Ramos (cell line): Measurements from ENCODE around the gene SLC44A3.
"Not testable (repeated sequence)": the region's sequence is repeated elsewhere in the genome, so short reads cannot be mapped to it uniquely, and the experiment has no call there.

Experiments used
- in situ Hi-C: fragments of 300-500 bp; cut with MboI; formaldehyde crosslinking; loops from one replicate; pipeline ENCODE4 v1.14.3; 2022; ENCODE audit warnings: low sequenced_read_pairs; ENCODE audit not compliant: unreplicated experiment

SLC44A3 gene

DNA sequence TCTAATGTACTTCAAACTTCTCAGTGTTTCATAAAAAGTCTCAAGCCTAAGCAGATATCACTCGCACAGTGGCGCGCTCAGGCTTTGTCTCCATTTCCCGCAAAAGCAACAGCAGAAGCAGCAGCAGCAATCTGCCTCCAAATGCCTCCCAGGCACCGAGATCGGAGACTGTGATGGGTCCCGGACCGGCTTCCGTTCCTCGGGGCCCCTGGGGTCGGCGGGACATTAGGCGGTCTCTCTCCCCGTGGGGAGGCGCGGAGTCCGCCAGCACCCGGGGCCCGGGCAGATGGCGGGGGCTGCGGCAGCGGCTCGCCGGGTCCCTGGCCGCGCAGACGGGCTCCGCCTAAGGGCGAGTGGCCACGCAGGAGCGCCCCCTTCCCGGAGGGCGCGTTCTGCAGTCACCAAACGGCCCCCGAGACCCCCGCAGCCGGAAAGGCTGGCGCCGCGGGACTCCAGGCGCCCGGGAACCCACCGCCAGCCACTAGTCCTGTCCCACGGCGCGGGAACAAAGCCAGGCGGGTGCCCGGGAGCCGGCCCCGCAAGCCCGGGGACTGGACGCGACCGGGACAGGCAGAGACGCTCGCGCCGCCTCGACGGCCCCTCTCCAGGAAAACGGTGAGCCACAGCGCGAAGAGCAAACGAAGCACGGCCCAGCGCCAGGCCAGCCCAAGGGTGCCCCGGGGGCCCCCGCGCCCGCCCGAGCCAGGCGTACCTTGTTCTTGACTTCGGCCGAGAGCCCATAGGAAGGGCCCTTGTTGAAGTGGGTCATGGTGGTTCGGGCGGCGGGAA lies 106.2 kb downstream of the SLC44A3 start:
- in situ Hi-C loops, result no loop called here

DNA sequence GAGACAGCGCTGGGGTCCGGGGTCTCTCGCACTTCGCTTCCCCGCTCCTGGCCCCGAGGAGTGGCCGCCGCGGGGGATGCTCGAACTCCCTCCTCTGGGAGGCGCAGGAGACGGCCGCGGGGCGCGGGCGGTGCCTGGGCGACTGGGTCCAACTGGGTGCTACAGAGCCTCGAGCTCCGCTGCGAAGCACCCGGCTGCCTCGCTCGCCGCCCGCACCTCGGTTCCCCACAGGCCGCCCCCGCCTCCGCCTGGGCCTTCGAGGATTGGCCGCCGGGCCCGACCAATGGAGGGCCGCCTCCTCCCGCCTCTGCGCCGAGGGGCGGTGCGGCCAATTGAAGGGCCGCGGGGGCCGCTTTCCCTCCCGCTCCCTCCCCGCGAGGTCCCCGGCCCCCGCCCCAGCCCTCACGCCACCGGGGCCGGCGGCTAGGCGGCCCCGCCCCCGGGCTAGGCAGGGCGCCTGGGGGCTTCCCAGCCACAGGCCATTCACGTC lies 106.8 kb downstream of the SLC44A3 start, which contains the start of gene CNN3:
TSS of gene CNN3 (minus strand) at position 196 of the 490 bp plus-strand sequence. CDS start 216 bp downstream, outside the sequence.
- in situ Hi-C loops, result no loop called here

DNA sequence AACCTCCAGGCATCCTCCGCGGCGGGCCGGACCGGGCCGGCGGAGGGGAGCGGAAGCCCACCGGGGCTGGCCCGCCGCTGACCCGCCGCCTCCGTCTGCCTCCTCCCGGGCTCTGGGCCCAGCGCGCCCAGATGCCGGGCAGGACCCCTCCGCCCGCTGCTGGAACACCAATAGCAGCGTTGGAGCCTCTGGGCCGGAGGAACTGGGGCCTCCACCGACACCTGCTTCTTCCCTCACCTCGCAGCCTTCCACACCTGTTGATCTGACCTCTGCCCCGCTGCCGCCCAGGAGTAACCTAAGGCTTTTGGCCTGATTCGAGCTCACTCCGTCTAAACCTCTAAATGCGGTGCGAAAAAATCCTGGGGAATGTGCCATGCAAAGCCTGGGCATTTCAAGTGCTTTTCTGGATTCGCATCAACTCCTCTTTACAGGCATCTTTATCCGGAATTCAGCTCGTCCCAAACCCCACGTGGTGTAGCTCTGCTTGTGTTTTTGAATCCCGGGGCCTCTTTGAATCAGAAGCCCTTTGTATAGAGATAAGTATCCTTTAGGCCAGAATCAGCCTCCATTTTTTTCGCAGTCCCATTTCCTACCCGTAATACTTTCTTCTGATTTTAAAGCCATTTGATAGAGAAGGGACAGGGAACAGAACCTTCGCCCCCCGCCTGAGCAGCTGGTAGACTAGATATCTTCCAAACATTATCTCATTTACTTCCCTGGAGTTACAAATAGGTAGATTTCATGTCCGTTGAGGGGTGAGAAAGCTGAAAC lies 107.4 kb downstream of the SLC44A3 start:
- in situ Hi-C loops, result no loop called here

DNA sequence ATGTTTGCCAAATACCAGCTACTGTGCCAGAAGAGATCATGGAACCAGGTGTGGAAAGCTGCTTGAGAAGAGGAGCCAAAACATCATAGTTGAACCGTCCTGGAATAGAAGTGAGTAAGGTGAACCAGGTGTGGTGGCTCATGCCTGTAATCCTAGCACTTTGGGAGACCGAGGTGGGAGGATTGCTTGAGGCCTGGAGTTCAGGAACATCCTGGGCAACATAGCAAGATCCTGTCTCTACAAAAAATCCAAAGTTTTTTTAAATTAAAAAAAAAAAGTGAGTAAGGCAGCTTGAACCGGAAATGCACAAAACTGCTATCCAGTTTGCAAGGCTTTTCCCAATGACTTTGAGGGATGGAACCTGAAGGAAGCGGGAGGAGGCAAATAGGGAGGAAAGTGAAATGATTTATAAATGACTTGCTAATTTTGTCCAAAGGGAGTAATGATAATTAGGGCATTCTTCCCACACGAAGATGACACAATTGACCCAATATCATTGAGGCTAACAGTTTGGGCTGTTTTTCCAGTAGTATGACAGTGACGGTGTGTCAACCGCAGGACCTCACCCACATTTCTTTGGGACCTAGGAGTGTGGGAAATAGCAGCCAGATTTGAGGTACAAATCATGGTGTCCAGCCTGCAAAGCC lies 108.3 kb downstream of the SLC44A3 start:
- in situ Hi-C loops, result no loop called here

DNA sequence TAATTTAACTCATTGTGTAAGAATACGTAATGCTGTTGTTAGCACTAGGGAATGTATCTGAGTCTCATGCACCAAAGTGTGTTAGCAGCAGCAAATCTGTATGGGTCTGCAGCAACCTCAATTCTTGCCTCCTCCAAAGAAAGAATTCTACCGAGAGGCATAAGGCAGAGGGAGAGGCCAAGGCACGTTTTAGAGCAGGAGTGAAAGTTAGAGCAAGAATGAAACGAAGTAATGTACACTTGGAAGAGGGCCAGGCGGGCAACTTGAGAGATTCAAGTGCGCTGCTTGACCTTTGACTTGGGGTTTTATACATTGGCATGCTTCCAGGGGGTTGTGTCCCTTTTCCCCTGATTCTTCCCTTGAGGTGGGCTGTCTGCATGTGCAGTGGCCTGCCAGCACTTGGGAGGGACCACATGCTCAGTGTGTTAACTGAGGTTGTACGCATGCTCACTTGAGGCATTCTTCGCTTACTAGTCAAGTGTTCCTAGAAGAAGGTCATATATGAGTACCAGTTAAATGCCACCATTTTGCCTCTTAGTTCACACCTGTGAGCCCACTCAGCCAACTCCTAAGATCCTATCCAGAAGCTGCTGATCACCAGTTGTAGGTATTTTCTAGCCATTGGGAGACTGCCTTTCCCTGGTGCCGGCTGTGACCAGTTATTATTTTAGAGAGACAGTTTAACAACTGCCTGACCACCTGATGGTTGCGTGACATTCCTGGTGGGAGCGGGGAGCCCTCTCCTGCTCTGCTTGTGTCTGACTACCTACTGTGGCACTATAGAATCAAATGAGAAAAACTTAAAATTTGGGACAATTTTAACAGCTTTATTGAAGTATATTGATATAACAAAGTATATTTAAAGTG lies 109.4 kb downstream of the SLC44A3 start:
- in situ Hi-C loops, result no loop called here

DNA sequence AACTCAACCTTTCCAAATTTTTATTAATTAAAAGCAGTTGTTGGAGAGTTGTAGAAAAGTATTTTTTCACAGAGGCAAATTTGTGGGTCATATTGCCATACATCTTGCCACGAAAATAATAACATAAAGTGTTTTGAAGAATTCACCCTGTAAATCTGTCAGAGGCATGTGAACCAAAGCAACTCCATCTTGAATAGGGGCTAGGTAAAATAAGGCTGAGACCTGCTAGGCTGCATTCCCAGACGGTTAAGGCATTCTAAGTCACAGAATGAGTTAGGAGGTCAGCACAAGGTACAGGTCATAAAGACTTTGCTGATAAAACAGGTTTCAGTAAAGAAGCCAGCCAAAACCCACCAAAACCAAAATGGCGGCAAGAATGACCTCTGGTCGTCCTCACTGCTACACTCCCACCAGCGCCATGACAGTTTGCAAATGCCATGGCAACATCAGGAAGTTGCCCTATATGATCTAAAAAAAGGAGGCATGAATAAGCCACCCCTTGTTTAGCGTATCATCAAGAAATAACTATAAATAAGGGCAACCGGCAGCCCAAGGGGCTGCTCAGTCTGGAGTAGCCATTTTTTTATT lies 111.2 kb downstream of the SLC44A3 start:
- in situ Hi-C loops, result no loop called here

DNA sequence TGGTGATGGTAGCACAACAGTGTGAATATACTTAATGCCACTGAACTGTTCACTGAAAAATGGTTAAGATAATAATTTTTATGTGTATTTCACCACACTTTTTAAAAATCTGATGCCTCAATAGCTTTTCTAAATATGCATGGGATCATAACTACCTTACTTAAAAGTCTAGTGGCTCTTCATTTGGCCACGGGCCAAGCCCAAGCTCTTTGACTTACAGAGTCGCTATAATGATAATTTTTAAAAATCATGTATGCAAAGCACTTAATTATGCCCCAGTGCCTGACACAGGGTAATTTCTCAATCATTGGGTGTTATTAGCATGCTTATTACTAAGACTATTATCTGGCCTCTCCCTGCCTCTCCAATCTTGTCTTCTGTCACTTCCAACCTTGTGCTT lies 114.4 kb downstream of the SLC44A3 start:
- in situ Hi-C loops, result no loop called here

DNA sequence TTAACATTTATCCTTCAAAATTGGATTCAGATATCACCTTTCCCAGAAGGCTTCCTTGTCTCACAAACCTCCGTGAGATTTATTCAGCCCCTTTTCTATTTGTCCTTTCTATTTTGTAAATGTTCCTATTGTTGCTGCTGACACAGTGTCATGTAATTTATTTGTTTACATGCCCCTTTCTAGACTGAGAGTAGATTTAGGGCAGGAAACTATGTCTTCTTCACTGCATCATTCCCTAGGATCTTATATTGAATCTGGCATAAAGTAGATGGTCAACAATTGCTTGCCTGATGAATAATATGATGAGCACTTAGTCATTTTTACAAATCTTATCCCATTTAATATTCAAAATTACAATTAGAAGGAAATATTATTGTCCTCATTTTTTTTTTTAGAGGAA lies 114.9 kb downstream of the SLC44A3 start:
- in situ Hi-C loops, result no loop called here

DNA sequence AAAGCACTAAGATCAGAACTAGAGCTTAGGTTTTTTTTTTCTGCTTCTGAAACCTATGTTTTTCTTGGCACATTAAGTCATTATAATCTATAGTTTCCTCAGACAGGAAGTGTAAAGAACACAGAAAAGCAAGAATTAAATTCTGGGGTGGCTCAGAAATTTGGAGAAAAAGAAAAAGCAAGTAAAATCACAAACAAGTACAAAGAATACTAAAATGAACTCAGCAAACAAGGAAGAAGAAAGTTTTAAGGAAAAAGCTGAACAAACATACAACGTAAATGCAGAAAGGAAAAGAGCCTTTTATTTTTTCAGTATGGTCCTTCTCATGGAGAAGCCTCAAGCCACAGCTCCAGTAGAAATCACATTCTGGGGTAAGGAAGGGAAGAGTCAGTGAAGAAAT lies 115.3 kb downstream of the SLC44A3 start:
- in situ Hi-C loops, result no loop called here

DNA sequence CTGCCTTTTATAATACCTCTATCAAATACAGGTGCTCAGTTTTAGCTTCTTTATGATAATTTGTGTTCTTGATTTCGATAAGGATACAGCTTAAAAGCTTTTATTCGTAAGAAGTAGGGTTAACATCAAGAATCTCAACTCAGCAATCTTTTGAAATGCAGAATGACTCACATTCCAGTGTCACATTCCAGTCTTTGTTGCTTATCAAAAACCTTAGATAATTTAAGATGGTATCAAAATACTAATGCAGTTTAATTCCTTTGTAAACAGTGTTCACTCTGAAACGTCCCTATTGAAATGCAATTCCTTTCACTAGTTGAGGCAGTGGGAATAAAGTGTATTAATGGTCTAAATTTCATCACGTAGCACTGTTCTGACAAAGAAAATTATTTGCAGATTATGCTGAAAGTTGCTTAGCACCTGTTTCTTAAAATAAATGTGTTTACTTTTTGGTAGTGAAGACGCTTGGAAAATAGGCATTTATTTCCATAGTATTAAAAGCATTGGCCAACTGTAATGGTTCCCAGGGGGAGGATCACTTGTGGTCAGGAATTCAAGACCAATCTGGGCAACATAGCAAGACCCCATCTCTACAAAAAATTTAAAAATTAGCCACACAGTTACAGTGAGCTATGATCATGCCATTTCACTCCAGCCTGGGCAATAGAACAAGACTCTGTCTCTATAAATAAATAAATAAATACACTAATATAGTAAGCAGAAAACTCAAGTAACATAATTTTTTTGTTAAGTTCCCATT lies 116.9 kb downstream of the SLC44A3 start:
- in situ Hi-C loops, result no loop called here

DNA sequence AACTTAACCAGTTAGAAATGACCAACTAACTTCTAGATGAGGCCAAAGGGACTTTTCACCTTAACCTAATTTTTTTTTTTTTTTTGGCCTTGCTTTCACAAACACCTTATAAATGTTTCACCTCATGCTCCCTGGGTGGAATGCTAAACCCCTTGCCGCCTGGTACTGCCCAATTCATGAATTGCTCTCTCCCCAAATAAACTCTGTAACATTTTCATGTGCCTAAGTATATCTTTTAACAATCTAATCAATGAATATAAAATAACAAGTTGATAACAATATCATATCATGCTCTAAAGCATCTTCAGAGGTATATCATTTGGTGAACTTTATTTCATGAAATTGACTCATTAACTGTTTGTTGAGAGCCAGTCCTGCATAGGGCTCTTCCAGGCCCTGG lies 117.7 kb downstream of the SLC44A3 start:
- in situ Hi-C loops, result no loop called here

DNA sequence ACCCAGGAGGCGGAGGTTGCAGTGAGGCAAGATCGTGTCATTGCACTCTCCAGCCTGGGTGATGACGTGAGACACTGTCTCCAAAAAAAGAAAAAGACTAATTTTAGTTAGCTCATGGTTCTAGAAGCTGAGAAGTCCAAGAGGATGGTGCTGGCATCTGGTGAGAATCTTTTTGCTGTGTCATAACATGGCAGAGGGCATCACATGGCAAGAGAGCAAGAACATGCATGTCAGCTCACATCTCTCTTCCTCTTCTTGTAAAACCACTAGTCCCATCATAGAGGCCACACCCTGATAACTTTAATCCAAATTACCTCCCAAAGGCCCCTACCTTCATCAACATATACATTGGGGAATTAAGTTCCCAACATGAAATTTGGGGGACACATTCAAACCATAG lies 120.6 kb downstream of the SLC44A3 start:
- in situ Hi-C loops, result no loop called here

DNA sequence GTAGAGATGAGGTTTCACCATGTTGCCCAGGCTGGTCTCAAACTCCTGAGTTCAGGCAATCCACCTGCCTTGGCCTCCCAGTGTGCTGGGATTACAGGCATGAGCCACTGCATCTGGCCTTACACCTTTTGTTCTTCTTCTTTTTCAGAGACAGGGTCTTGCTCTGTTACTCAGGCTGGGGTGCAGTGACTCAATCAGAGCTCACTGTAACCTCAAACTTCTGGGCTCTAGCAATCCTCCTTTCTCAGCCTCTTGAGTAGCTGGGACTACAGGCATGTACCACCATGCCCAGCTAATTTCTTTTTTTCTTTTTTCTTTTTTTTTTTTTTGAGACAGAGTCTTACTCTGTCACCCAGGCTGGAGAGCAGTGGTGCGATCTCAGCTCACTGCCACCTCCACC lies 121.3 kb downstream of the SLC44A3 start:
- in situ Hi-C loops, result not testable (repeated sequence)

DNA sequence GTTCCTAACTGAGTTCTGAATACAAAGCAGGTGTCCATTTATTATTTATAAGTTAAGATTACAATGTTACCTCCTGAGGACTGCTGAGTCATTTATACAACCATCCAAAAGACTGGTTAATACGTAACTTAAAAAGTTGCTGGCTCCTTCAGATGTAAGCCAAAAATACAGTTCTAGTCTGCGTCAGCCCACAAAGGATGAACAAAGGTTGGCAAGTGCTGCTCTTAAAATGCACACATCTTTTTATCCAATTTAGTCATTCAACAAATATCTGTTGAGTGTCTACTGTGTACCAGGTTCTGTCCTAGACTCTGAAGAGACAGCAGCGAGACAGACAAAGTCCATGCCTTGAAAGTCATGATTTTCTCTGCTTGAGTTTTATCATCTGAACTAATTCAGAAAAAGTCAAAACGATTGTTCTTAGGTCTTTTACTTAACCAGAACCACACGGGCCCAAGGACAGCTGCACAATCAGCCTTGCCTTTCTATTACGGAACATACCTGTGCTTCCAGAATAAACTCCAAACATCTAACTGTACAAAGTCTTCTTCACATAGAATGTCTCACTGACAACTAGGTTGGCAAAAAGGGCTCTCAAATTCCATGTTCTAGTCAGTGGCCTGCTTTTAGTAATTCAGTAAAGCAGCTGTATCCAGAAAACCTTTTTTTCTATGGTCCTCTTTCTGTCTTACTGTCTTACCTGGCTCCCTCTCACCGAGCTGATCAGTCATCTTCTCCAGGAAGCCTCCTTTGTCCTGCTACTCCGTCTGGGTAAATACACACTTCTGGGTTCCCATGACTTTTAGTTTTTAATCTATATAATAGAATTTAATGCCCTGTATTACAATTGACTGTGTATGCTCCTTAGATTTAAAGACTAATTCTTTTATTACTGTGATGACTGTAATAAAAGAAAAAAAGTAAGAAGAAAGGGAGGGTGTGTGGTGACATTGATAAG lies 122.3 kb downstream of the SLC44A3 start:
- in situ Hi-C loops, result no loop called here
